H54 (cell line): Measurements from ENCODE around the gene RPL12.
A peak's percentile ranks its signal among the peaks of the same experiment; 100 is the strongest.

Experiments used
- DNase-seq: peaks from one replicate; pipeline ENCODE4 v3.0.0; 2011; ENCODE audit warnings: low spot score, mixed read lengths; ENCODE audit not compliant: insufficient read length
- FAIRE-seq: peaks from 3 replicates; lab custom pipeline; 2011; peaks lifted over from hg19 to GRCh38; lab: Jason Lieb, UNC
- POLR2A ChIP-seq: IDR thresholded peaks from 2 replicates; pipeline ENCODE4 v1.6.1; 2011; ENCODE audit warnings: low read depth, mild to moderate bottlenecking, low read length

The RPL12 gene

DNA sequence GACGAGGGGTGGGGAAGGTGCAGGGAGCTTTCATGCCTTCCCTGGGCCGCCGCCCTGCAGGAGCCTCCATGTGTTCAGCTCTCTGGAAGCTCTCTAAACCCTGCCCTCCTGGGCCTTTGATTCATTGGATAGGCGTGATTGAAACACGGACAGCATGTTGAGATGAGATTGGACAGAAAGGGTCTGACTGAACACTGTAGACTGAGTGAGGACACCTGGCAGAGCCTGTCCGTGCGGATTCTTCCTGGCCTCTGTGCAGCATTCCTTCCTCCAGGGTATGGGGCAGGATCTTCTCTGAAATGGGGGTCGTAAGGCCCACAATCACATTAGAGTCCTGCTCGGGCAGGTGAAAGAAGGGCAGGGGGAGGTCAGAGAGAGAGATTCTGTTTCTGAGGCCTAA, 12.8 kb downstream of the RPL12 start:
- no peak for DNase-seq
- TF ChIP-seq POLR2A, result no peak
- no peak for FAIRE-seq

DNA sequence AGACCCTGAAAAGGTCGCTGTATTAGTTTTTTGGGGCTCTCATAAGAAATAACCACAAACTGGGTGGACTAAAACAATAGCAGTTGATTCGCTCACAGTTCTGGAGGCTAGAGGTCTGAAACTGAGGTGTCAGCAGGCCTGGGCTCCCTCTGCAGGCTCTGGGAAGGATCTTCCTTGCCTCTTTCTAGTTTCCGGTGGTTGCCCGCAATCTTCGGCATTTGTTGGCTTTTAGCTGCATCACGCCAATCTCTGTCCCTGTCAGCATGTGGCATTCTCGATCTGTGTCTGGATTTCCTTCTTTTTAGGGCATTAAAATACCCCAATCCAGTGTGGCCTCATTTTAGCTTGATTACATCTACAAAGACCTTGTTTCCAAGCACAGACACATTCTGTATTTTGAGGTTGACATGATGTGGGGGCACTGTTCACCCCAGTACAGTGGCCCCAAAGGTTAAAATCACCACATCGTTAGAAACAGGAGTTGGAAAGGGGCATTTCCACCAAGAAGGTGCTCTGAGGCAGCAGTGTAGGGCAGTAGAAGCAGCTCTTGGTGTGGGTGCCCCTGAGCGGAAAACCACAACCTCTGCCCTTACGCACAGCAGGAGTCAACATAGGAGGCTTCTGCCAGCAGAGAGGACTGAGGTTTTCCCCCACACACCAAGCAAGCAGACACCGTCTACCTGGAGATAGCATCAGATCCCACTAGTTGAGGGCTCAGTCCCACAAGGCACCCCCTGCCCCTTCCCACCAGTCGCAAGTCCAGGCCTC, 13.5 kb downstream of the RPL12 start:
- FAIRE-seq (no peak), DNase-seq (no peak)
- TF ChIP-seq POLR2A, result no peak

DNA sequence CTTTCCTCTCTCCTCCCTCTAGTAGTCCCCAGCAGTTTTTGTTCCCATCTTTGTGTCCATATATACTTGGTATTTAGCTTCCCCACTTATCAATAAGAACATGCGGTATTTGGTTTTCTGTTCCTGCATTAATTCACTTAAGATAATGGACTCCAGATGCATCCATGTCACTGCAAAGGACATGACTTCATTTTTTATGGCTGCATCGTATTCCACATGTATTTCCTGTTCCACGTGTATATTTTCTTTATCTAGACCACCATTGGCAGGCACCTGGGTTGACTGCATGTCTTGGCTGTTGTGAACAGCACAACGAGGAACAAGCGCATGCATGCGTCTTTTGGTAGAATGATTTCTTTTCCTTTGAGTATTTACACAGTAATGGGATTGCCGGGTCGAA, 20.8 kb downstream of the RPL12 start:
- FAIRE-seq, result no peak
- no peak for TF ChIP-seq POLR2A
- no peak for DNase-seq

DNA sequence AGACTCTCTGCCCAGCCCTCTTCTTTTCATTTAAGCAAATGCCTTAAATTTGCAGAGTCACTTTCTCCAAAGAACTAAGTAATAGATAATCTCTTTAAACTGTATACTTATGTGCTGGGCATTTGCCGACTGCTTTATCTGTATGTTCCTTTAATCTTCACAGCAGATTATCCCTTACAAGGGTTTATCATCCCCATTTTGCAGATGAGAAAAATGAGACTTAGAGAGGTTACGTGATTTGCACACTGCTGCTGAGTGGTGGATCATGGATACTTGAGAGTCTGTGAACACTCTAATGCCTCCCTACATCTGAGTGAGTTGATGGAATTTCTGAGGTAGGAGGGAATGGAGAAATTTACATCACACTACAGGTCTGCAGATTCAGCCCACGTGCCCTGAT, 22.9 kb downstream of the RPL12 start:
- FAIRE-seq (no peak), DNase-seq (no peak)
- no peak for TF ChIP-seq POLR2A

- DNase-seq, result no peak
Measured at GRCh38 chr9:127426756-127427155, 24.4 kb downstream of the RPL12 start.

DNA sequence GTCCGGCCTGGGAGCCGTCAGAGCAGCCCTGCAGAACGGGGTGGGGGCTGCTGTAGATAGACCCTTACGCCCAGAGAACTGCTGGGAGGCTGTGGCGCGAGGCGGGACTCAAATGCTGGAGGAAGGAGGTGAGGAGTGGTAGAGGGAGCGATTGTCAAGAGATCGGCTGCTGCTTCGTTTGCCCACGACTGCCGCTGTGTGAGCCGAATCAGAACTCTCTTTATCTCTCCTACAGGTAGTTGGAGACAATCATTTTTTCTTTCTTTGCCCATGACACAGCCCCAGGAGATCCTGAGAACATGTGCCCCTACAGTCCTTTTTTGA, 26.6 kb downstream of the RPL12 start:
- DNase-seq, result no peak
- TF ChIP-seq POLR2A, result no peak
- no peak for FAIRE-seq

More at GRCh38 chr9:127426756-127427155, 24.4 kb downstream of the RPL12 start:
- no peak for FAIRE-seq
- TF ChIP-seq POLR2A, result no peak

GRCh38 chr9:127423934-127424675, 27.1 kb downstream of the RPL12 start, which contains the start of gene ZNF79:
Gene ZNF79 (plus strand): TSS chr9:127424382. CDS start chr9:127424788, 406 bp downstream.
- FAIRE-seq (peak; percentile 86), DNase-seq (peak; percentile 99)
- TF ChIP-seq POLR2A, result peak; percentile 90

DNA sequence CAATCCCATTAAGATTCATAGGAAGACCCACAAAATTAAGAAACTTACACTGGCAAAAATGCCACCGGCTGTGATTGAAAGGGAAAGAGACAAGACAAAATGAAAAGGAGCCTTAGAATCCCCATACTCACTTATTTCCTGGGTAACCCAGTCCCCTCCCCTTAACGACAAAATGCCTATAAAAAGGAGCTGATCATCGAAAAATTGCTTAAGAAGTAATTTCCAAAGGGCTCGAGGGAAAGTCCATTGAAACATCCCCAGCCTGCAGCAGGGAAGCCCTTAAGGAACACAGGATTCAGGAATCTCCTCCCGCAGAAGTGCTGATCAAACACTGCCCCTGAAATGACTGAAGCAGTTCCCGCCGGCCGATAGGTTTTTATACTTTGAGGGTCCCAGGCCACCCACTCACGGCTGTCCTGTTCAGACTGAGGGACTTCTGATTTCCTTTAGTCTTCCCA, 27.7 kb downstream of the RPL12 start:
- DNase-seq (peak; percentile 67), FAIRE-seq (no peak)
- no peak for TF ChIP-seq POLR2A

DNA sequence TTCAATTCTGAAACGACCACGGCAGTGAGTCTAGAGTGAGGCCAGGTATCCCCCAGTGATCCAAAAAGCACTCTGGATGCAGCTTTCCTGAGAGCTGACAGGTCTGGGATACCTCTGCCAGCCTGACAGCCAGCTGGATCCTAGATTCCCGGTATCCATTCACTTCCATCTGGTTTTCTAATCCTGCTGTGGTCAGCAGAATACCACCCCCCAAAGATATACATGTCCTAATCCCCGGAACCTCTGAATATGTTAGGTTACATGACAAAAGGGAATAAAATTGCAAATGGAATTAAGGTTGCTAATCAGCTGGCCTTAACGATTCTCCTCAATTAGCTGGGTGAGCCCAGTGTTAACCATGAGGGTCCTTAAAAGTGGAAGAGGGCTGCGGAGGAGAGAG, 28.4 kb downstream of the RPL12 start:
- no peak for FAIRE-seq
- DNase-seq, result no peak
- no peak for TF ChIP-seq POLR2A

- FAIRE-seq, result no peak
- DNase-seq, result no peak
- no peak for TF ChIP-seq POLR2A
Measured at GRCh38 chr9:127422133-127422782, 28.9 kb downstream of the RPL12 start.

GRCh38 chr9:127421057-127421456, 30.1 kb downstream of the RPL12 start:
- FAIRE-seq (no peak), DNase-seq (no peak)
- TF ChIP-seq POLR2A, result no peak

DNA sequence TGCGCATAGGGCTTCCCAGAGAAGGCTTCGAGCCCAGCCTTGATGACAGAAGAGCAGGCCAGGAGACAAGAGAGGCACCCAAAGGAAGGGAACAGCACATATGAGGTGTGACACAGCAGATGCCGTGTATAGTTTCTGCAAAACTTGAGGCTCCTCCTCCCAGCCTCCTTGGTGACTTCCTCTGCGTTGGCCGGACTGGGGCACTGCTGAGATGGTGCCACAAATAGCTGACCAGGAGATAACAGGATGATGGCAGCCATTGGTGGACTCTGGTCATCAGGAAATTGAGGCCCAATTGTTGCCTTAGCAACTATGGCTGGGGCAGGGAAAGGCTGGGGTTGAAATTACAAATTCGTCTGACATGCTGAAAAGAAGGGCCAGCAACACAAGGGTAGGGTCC, 31.9 kb downstream of the RPL12 start:
- TF ChIP-seq POLR2A, result no peak
- DNase-seq, result no peak
- FAIRE-seq, result no peak

GRCh38 chr9:127418037-127418471, 33.2 kb downstream of the RPL12 start:
- peak; percentile 79 for DNase-seq
- FAIRE-seq, result no peak

GRCh38 chr9:127417131-127418036, 33.8 kb downstream of the RPL12 start:
- FAIRE-seq (peak; percentile 62), DNase-seq (no peak)
- no peak for TF ChIP-seq POLR2A

More at GRCh38 chr9:127418037-127418471, 33.2 kb downstream of the RPL12 start:
- TF ChIP-seq POLR2A, result no peak
